Amniotic epithelial cell (primary cell): ENCODE data around the gene ZNF699.
"Not testable (repeated sequence)": the region's sequence is repeated elsewhere in the genome, so short reads cannot be mapped to it uniquely, and the experiment has no call there.

Experiments
- DNase-seq: peaks from one replicate; pipeline ENCODE4 v3.0.0-alpha.2; 2010; ENCODE audit warnings: low read depth

ZNF699 gene

DNA sequence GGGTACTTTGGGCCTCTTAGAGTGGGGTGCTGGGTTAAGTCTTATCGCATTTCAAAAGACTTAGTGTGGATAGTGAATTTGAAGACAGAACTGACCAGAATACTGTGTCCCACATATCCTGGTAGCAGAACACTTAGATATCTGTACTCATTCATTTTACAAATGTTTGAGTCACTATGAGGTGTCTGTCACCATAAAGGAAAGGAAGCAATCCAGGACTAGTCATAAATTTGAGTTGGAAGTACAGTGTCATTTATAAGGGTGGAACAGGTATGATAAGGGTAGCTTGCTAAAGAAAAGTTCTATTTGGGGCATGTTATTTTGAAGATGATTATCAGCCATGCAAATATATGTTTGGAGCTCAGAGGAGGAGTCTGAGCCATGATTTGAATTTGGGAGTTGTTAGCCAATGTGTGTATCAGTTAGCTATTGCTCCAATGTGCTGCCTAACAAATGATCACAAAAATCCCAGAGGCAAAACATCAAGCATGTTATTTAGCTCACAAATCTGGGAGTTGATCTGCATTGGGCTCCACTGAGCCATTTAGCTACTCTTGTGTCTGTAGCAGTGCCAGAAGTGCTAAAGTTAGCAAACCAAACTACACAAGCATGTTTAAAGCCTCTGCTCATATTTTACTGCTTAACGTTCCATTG lies 20.3 kb downstream of the ZNF699 start:
- no peak for DNase-seq

- not testable (repeated sequence) for DNase-seq
These were observed 26.2 kb downstream of the ZNF699 start for GRCh38 chr19:9283485-9283884.

DNA sequence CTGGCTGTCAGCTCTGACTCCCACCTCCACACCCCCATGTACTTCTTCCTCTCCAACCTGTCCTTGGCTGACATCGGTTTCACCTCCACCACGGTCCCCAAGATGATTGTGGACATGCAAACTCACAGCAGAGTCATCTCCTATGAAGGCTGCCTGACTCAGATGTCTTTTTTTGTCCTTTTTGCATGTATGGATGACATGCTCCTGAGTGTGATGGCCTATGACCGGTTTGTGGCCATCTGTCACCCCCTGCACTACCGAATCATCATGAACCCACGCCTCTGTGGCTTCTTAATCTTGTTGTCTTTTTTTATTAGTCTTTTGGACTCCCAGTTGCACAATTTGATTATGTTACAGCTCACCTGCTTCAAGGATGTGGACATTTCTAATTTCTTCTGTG lies 58.4 kb downstream of the ZNF699 start:
- DNase-seq: no peak

DNA sequence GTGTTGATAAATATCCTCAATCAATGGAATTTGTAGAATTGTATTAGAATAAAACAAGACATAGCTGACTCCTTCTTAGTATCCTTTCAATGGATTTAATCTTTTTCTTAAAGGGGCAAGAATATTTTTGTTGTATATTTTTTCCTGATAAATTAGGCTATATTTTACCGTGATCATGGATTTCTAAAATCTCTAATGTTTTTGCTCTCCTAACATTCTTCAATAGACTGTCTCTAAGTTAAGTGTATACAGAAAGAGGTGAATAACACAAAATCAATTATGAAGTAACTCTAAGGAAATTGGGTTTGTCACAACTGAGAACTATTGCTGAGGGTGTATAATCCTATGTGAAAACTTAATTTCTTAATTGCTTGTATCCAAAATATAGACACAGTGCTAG lies 59.0 kb downstream of the ZNF699 start, which contains the start of gene OR7E24:
Gene OR7E24 (plus strand): TSS at position 301 of the 400 bp plus-strand sequence. CDS start 114 bp downstream, outside the sequence.
- DNase-seq: no peak
